Stimulated activated CD8-positive, alpha-beta memory T cell treated with anti-CD3 and anti-CD28 coated beads, Interleukin-7, amount 100 ng/mL, for 48 hours (primary cell): Measurements from ENCODE around the gene PIGZ.

Experiments
- DNase-seq, 2 donors: peaks; one replicate each; pipeline ENCODE4 v3.0.0-alpha.2; 2020; ENCODE audit warnings: low read depth in 1 of 2; ENCODE audit errors: extremely low read depth in 1 of 2

The PIGZ gene

DNA sequence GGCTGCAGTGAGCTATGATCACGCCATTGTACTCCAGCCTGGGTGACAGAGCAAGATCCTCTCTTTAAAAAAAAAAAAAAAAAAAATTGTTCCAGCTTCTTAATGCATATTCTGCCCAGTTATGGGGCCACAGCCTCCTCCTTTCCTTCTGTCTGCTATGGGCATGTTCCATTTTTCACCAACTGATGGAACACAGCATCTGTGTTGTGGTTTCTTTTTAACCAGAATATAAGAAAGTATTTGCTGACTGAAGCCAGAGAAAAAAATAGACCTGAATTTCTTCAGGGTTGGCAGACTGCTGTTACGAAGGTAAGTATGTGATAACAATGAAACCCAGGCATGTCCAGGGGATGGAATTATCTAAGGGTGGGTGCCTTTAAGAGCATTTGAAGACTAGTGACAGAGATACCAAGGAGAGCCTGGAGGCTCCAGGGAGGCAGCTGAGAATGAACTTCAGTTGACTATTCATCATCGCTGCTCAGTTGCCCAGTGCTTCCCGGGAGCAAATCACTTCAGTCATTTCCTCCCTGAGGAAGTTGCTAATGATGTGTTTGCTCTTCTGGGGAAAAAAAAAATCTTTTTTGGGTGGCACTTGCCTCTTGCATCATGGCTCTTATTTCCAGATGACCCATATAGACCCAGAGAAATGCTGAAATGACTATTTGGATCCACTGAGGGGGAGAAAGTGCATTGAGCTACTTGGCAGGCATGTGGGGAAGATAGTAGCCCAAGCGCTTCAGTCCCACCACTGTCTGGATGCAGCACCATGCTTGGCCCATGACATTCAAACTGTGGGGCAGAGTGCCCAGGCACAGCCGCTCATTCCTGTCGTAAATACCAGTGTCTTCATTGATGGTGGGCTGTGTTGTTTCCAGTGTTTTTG lies 40.8 kb downstream of the PIGZ start:
- no peak for DNase-seq

DNA sequence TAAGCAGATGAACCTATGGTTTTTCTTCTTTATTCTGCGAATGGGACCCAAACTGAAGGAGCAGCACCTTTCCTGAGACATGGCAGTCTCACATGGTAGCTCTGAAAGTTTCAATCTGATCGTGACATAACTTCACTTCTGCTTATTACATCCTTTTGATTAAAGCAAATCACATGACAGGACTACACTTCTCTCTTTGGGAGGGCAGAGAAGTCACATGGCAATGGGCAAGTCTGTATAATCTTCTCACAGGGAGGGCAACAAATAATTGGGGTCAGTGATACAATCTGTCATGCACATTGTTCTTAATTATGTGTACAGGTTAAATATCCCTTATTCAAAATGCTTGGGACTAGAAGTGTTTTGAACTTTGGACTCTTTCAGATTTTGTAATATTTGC lies 47.9 kb downstream of the PIGZ start:
- DNase-seq = no peak

DNA sequence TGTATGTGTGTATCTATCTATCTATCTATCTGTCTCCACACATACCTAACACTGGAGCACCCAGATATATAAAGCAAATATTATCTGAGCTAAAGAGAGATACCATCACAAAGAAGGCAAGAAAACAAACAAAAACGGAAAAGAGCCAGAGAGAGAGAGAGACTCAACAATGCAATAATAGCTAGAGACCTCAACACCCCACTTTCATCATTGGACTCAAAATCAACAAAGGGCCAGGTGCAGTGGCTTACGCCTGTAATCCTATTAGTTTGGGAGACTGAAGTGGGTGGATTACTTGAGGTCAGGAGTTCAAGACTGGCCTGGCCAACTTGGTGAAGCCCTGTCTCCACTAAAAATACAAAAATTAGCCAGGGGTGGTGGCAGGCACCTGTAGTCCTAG lies 49.7 kb downstream of the PIGZ start:
- no peak for DNase-seq

DNA sequence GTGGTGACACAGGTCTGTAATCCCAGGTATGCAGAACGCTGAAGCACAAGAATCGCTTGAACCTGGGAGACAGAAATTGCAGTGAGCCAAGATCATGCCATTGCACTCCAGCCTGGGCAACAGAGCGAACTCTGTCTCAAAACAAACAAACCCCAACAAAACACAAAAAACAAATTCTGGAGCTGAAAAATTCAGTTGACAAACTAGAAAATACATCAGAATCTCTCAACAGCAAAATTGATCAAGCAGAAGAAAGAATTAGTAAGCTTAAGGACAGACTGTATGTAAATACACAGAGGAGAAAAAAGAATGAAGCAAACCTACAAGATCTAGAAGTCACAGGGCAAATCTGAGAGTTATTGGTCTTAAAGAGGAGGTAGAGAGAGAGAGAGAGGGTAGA lies 51.6 kb downstream of the PIGZ start:
- DNase-seq = no peak

DNA sequence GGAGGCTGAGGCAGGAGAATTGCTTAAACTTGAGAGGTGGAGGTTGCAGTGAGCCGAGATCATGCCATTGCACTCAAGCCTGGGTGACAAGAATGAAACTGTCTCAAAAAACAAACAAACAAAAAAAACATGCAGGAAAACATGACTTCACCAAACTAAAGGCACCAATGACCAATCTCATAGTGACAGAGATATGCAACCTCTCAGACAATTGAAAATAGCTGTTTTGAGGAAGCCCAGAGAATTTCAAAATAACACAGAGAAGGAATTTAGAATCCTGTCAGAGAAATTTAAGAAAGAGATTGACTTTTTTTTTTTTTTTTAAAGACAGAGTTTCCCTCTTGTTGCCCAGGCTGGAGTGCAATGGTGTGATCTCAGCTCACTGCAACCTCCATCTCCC lies 52.4 kb downstream of the PIGZ start:
- DNase-seq = no peak

DNA sequence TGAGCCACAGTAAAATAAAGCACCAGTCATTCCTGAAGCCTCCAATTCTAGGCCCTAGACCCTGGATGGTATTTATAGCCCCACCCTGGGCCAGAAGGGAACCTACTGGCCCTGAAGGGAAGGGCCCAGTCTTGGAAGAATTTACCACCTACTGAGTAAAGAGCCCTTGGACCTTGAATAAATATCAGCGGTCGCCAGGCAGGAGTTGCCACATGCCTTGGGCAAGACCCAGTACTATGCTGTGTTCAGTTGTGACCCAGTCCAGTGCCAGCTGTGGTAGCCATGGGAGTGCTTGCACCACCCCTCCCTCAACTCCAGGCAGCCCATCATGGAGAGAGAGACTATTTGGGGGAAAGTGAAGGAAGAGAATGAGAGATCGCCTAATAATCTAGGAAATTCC lies 53.3 kb downstream of the PIGZ start:
- no peak for DNase-seq

DNA sequence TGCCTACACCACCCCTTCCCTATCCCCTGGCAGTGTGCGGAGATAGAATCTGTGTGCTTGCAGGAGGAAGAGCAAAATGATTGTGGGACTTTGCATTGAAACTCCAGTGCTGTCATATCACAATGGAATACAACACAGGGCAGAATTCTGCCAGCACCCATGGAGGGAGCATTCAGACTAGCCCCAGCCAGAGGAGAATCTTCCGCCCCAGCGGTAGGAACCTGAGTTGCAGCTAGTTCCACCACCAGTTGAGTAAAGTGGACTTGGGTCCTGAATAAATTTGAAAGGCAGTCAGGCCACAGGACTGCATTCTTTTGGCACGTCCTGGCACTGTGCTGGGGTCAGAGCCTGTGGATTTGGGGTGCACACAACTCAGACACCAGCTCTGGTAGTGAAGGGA lies 53.8 kb downstream of the PIGZ start:
- no peak for DNase-seq

DNA sequence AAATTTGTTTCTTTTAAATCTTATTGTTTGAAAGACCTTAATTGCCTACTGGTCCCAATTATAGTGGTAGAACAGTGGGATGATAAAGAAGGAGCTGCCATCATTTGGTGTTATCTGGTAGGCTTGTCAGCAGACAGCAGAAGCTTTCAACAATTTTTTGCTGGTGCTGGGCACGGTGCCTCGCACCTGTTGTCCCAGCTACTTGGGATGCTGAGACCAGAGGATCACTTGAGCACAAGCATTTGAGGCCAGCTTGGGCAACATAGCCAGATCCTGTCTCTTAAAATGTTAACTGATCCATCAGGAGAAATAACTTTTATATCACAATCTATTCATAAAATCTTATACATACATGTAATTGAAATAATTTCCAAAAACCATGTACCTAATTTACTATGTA lies 64.9 kb downstream of the PIGZ start:
- DNase-seq = no peak

DNA sequence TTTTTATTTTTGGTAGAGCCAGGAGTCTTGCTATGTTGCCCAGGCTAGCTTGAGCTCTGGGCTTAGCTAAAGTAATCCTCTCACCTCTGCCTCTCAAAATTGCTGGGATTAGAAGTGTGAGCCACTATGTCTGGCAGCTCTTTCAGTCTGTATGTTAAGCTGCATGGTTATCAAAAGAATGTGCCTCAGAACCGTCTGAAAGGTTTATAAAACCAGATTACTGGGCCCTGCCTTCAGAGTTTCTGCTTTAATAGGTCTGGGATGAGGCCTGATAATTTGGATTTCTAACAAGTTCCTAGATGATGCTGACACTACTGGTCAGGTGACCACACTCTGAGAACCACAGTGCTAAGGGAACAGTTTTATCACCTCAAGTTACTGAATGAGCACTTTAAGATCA lies 66.3 kb downstream of the PIGZ start:
- DNase-seq = no peak

DNA sequence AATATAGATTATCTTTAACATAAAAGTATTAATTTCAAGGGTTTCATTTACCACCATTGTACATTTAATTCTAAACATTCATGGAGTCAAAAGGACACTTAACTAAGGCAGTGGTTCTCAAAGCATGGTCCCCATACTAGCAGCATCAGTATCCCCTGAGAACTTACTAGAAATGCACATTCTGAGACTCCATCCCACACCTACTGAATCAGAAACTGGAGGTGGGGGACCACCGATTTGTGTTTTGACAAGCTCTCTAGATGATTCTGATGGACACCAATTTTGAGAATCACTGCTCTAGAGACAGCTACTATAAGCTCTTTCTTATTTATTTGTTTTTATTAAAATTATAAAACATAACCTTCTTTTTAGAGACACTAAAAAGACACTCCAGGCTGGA lies 66.9 kb downstream of the PIGZ start:
- no peak for DNase-seq
